K562 (cell line): Measurements from ENCODE around the gene OVCA2. TPM values are rescaled to one million over a fixed set of nuclear protein-coding genes. Genes with fewer than 3 reads are reported as not detected.
A peak's percentile ranks its signal among the peaks of the same experiment; 100 is the strongest.

Source experiments
- ATAC-seq: fragments of 200-7000 bp; cut with Tn5 transposase; 3 replicates; pipeline ENCODE4 v1.9.1; 2020; ENCODE audit warnings: moderate library complexity
- BruUV-seq: library from RNA; stranded (reverse); fragments of 400-500 nt; replicated peaks from 2 replicates; lab custom pipeline; 2021; lab: Mats Ljungman, UMichigan
- CTCF ChIA-PET: fragments of 300-600 bp; formaldehyde crosslinking; extraction: SDS; loops from one replicate; lab custom pipeline; 2021; ENCODE audit warnings: low intra/inter-chr PET ratio; lab: Yijun Ruan, JAX
- POLR2A ChIA-PET: fragments of 300-600, 350-650 bp; sonication (Branson Sonifier 250); formaldehyde crosslinking; extraction: SDS; loops from one replicate; lab custom pipeline; 2021; ENCODE audit warnings: antibody characterized with exemption, inconsistent platforms; lab: Yijun Ruan, JAX
- DNase-seq, 4 experiments: peaks; one replicate each; pipeline versions ENCODE4 v3.0.0 to v3.0.0-alpha.2; 2011 to 2018; ENCODE audit warnings: low spot score in 3 of 4, mixed read lengths in 3 of 4; ENCODE audit errors: extremely low read depth in 1 of 4
- FAIRE-seq: peaks from 2 replicates; lab custom pipeline; 2011; peaks lifted over from hg19 to GRCh38; lab: Jason Lieb, UNC
- H2AFZ ChIP-seq: 2 replicates; pipeline ENCODE4 v1.6.0; 2011; ENCODE audit warnings: low read depth, low read length, control low read depth, inconsistent platforms
- H3K27ac ChIP-seq: fragments of 200-600 bp; 3 replicates; pipeline ENCODE4 v1.8.0; 2011; ENCODE audit warnings: low read depth, mild to moderate bottlenecking, control low read depth, inconsistent platforms, low read length, moderate library complexity, mixed read lengths; ENCODE audit errors: extremely low read depth
- H3K27me3 ChIP-seq, 2 experiments: fragments of 300-600 bp in 1 of 2; 2 replicates in 1 of 2; 3 replicates in 1 of 2; pipeline versions ENCODE4 v1.6.0 to v1.8.0; 2011; ENCODE audit warnings: inconsistent platforms in 2 of 2, low read length in 2 of 2, mild to moderate bottlenecking in 1 of 2, mixed read lengths in 1 of 2, moderate library complexity in 1 of 2; ENCODE audit not compliant: control insufficient read depth in 2 of 2, insufficient read depth in 2 of 2
- H3K36me3 ChIP-seq: fragments of 300-600 bp; 3 replicates; pipeline ENCODE4 v1.8.0; 2011; ENCODE audit warnings: mild to moderate bottlenecking, low read length, inconsistent platforms; ENCODE audit not compliant: control insufficient read depth, insufficient read depth
- H3K4me1 ChIP-seq, 2 experiments: fragments of 200-600 bp in 1 of 2; replicated peaks in 1 of 2; 2 replicates in 1 of 2; 3 replicates in 1 of 2; pipeline versions ENCODE4 v1.5.1 to v1.8.0; 2011; ENCODE audit warnings: inconsistent platforms in 2 of 2, low read length in 2 of 2, mild to moderate bottlenecking in 1 of 2, mixed read lengths in 1 of 2, moderate library complexity in 1 of 2; ENCODE audit not compliant: control insufficient read depth in 2 of 2, insufficient read depth in 2 of 2
- H3K4me2 ChIP-seq: 2 replicates; pipeline ENCODE4 v1.6.1; 2011; ENCODE audit warnings: low read length, control low read depth, inconsistent platforms, mixed read lengths; ENCODE audit not compliant: insufficient read depth
- H3K4me3 ChIP-seq: fragments of 200-600 bp; sonication (generic), shearing (Covaris generic); 2 replicates; pipeline ENCODE4 v1.5.1; 2016; ENCODE audit warnings: control low read depth, inconsistent platforms
- H3K79me2 ChIP-seq: fragments of 200-600 bp; 3 replicates; pipeline ENCODE4 v1.8.0; 2011; ENCODE audit warnings: low read length, inconsistent platforms; ENCODE audit not compliant: control insufficient read depth, insufficient read depth
- H3K9ac ChIP-seq, 2 experiments: 2 replicates each; pipeline versions ENCODE4 v1.6.0 to v1.6.1; 2011; ENCODE audit warnings: low read depth in 2 of 2, low read length in 2 of 2, control low read depth in 1 of 2, inconsistent platforms in 1 of 2, mild to moderate bottlenecking in 1 of 2, mixed read lengths in 1 of 2; ENCODE audit not compliant: insufficient read depth in 1 of 2
- H3K9me1 ChIP-seq: one replicate; pipeline ENCODE4 v1.6.0; 2011; ENCODE audit warnings: inconsistent platforms, mild to moderate bottlenecking, low read length, moderate library complexity; ENCODE audit not compliant: control insufficient read depth, insufficient read depth
- H3K9me3 ChIP-seq: replicated peaks from 2 replicates; pipeline ENCODE4 v1.5.1; 2011; ENCODE audit warnings: low read depth, low read length, inconsistent platforms; ENCODE audit not compliant: control insufficient read depth, insufficient read depth
- H4K20me1 ChIP-seq: replicated peaks from 2 replicates; pipeline ENCODE4 v1.6.1; 2011; ENCODE audit warnings: low read length, inconsistent platforms, mixed read lengths; ENCODE audit not compliant: control insufficient read depth, insufficient read depth
- BHLHE40 ChIP-seq: IDR thresholded peaks from 2 replicates; pipeline ENCODE4 v1.6.1; 2011; ENCODE audit warnings: low read length, improper control_type of control experiment
- ESRRB ChIP-seq: fragments of 250-450 bp; sonication (Bioruptor Pico); IDR thresholded peaks from 2 replicates; pipeline ENCODE4 v1.5.0; 2020; ENCODE audit warnings: mild to moderate bottlenecking, moderate library complexity, borderline replicate concordance
- TGIF2 ChIP-seq: sonication (generic); formaldehyde crosslinking; IDR thresholded peaks from 2 replicates; pipeline ENCODE4 v1.8.1; 2022; ENCODE audit warnings: mild to moderate bottlenecking, missing genetic modification reagents, moderate library complexity
- ZEB2 ChIP-seq: fragments of 450-650 bp; IDR thresholded peaks from 2 replicates; pipeline ENCODE4 v1.6.1; 2016
- WGBS: fragments of 100-300 bp; shearing (Covaris generic); methylation state at CpG from one replicate; pipeline ENCODE4 v1.1.6; 2016; ENCODE audit warnings: low coverage, mixed read lengths; ENCODE audit not compliant: insufficient coverage; ENCODE audit errors: missing lambda C conversion rate; 5-methylcytosine and 5-hydroxymethylcytosine counted together
- in situ Hi-C: fragments of 300-500 bp; cut with MboI; formaldehyde crosslinking; loops from 4 replicates; pipeline ENCODE4 v1.15.0; 2018; ENCODE audit warnings: inconsistent platforms, mixed read lengths
- intact Hi-C: fragments of 100-400 bp; cut with micrococcal nuclease; formaldehyde crosslinking; loops from 2 replicates; pipeline ENCODE4 v1.14.2; 2022
- polyA plus RNA-seq, 8 experiments: library from polyadenylated mRNA; depleted of rRNA in 4 of 8; stranded (reverse) in 5 of 8; unstranded in 3 of 8; fragments of >200 nt; fragmentation: Nextera tagmentation in 2 of 8; fragmentation: Illumina TruSeq in 1 of 8; extraction: Ambion mirVana in 2 of 8; extraction: Trizol in 1 of 8; gene quantifications; 2 replicates each; pipeline versions ENCODE4 v1.2.1 to v1.2.3, GENCODE V29; 2011 to 2014; ENCODE audit warnings: inconsistent platforms in 1 of 8, missing spikeins in 1 of 8
- total RNA-seq, 7 experiments: library from RNA; depleted of rRNA in 6 of 7; stranded (reverse); fragments of >200 nt in 6 of 7; fragmentation: Illumina TruSeq in 2 of 7; extraction: Trizol in 2 of 7; gene quantifications; 2 replicates each; pipeline versions ENCODE4 v1.2.1 to v1.2.3, GENCODE V29; 2011 to 2021; ENCODE audit warnings: low replicate concordance in 1 of 7

Gene OVCA2
- total and polyA plus RNA-seq, 9 of the 15 experiments (the other 6 are each of a cell fraction or from before 2014, with no cell fraction given) = 3.0 to 23.7 (median 14.1) TPM

DNA sequence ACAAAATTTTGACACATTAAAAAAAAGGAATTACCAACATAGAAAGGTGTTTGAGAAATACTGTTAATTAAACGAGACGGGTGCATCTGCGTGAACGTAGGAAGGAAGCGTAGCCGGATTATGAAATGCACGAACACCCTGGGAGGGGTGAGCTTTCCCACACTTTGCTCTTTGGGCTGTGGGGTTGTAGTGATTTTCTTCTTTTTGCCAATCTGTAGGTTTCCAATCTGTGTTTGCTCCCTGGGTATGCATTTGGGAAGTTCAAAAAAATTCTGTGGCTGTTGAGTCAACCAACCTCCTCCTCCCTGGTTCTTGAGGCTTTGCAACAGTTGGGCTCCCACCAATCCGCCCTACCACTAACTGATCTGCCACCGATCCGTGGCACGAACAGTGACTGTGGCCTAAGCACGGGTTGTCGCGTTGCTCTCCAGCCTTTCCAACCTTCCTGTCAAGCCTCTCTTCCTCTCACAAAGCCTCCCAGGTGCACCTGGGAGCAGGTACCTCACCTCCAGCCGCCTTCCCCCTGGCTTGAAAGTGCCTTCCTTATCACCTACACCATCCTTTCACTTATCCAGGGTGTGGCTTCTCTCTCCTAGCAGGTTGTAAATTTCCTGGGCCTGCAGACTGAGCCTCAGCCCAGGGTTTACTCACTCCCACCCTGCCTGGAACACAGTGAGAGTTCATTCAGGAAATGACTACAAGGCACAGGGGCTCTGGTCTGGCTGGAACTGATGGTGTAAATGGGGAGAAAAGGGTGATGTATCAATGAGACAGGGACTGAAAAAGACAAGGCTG is 33.3 kb upstream of the OVCA2 start:
- no peaks in the 10 kb centered on the region for H3K9me1 ChIP-seq
- TF ChIP-seq ZEB2 (peak; percentile 47; the same call in 1 of the 2 replicates), ESRRB (no peak)
- in situ Hi-C loops (no loop called here), intact Hi-C loops (no loop called here)
- BruUV-seq = no TSS peak
- 23% methylated on average over 9 of the region's 15 CpGs for WGBS
- no peak overlapping the region for H3K4me3 ChIP-seq
- no peak overlapping the region for H3K27ac ChIP-seq
- H3K79me2 ChIP-seq = no peaks in the 10 kb centered on the region
- no peak overlapping the region for H2AFZ ChIP-seq
- no peaks in the 10 kb centered on the region for H3K9me3 ChIP-seq
- H3K4me1 ChIP-seq = no peaks in the 10 kb centered on the region; a peak in 1 of 5 replicates
- FAIRE-seq (peak; percentile 19), ATAC-seq (no peak), DNase-seq (no peak)
- peaks cover 6 to 16% of the 10 kb centered on the region in 2 experiments; a peak in 4 of 5 replicates for H3K27me3 ChIP-seq
- peak overlapping the region in 1 of 2 experiments; percentile 45; a peak in 2 of 4 replicates for H3K9ac ChIP-seq
- ChIA-PET CTCF (no interaction called here), POLR2A (no interaction called here)
- no peaks in the 10 kb centered on the region for H4K20me1 ChIP-seq
- H3K4me2 ChIP-seq = no peak overlapping the region
- H3K36me3 ChIP-seq = no peaks in the 10 kb centered on the region

DNA sequence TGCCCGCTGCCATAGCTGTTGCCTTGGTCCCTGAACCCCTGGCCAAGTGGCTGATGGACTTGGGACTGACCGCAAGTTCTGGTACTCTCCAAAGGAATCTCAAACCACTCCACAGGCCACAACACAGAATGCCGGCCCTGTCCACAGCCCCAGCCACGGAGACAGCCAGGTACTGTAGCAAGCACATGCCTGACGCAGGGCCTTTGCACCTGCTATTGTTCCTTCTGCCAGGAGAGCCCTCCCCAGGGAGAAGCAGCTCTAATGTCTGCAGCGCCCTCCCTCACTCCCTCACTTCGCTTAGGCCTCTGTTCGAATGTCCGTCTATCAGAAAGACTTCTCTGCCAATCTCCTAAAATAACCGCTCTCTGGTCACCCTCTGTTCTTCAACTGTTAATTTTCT is 32.1 kb upstream of the OVCA2 start:
- H3K27ac ChIP-seq = no peak overlapping the region
- no peak overlapping the region for H3K4me2 ChIP-seq
- ChIA-PET POLR2A (no interaction called here), CTCF (no interaction called here)
- intact Hi-C loops (no loop called here), in situ Hi-C loops (no loop called here)
- no peaks in the 10 kb centered on the region; a peak in 1 of 5 replicates for H3K4me1 ChIP-seq
- H3K4me3 ChIP-seq = no peak overlapping the region
- peaks cover 10 to 26% of the 10 kb centered on the region in 2 experiments for H3K27me3 ChIP-seq
- no peaks in the 10 kb centered on the region for H3K9me3 ChIP-seq
- no CpG with 5 or more reads among the region's 10 CpGs for WGBS
- no TSS peak for BruUV-seq
- H3K9me1 ChIP-seq = no peaks in the 10 kb centered on the region
- FAIRE-seq (no peak), ATAC-seq (no peak), DNase-seq (no peak)
- no peaks in the 10 kb centered on the region for H4K20me1 ChIP-seq
- H3K36me3 ChIP-seq = no peaks in the 10 kb centered on the region
- H3K79me2 ChIP-seq = no peaks in the 10 kb centered on the region
- no peak overlapping the region for H2AFZ ChIP-seq
- no peak overlapping the region for H3K9ac ChIP-seq
- no peak for TF ChIP-seq BHLHE40
- no peak for TF ChIP-seq TGIF2 (CRISPR knock-in tag)
